Transverse colon (tissue), 4 donors: ENCODE results near the gene NMU. TPM values are rescaled to one million over a fixed set of nuclear protein-coding genes. Genes with fewer than 3 reads are reported as not detected.
"Not testable (repeated sequence)": the region's sequence is repeated elsewhere in the genome, so short reads cannot be mapped to it uniquely, and the experiment has no call there.

Source experiments
- DNase-seq: peaks from one replicate; pipeline ENCODE4 v3.0.0-alpha.2; 2019
- H3K27ac ChIP-seq, 4 donors: fragments of 200-600 bp; sonication (generic); 2 replicates each; pipeline ENCODE4 v1.5.1; 2016 to 2018; ENCODE audit warnings: inconsistent platforms in 4 of 4
- H3K27me3 ChIP-seq: fragments of 200-600 bp; sonication (generic); 2 replicates; pipeline ENCODE4 v1.5.1; 2017; ENCODE audit warnings: inconsistent platforms
- H3K36me3 ChIP-seq, 4 donors: fragments of 200-600 bp; sonication (generic); 2 replicates each; pipeline ENCODE4 v1.5.1; 2017 to 2019; ENCODE audit warnings: inconsistent platforms in 4 of 4
- H3K4me1 ChIP-seq, 4 donors: fragments of 200-600 bp; sonication (generic); 2 replicates each; pipeline ENCODE4 v1.5.1; 2017 to 2020; ENCODE audit warnings: inconsistent platforms in 4 of 4
- H3K4me3 ChIP-seq, 4 donors: fragments of 200-600 bp; sonication (generic); 1 replicate in 1 of 4; 2 replicates in 3 of 4; pipeline versions ENCODE4 v1.5.1 to v1.6.1; 2017 to 2019; ENCODE audit warnings: inconsistent platforms in 4 of 4
- H3K9me3 ChIP-seq, 2 donors: fragments of 200-600 bp; sonication (generic); 2 replicates each; pipeline ENCODE4 v1.5.1; 2017 to 2019; ENCODE audit warnings: inconsistent platforms in 2 of 2
- EP300 ChIP-seq: sonication (generic); formaldehyde crosslinking; IDR thresholded peaks from one replicate; pipeline ENCODE4 v1.6.1; 2017; ENCODE audit warnings: antibody characterized with exemption, low read depth
- POLR2A ChIP-seq: fragments of 450-650 bp; IDR thresholded peaks from one replicate; pipeline ENCODE4 v1.6.1; 2016; ENCODE audit warnings: antibody characterized with exemption, mild to moderate bottlenecking, moderate library complexity
- POLR2AphosphoS5 ChIP-seq, 3 donors: sonication (generic); formaldehyde crosslinking; IDR thresholded peaks; one replicate each; pipeline ENCODE4 v1.6.1; 2016; ENCODE audit warnings: antibody characterized with exemption in 3 of 3
- WGBS, 2 donors: methylation state at CpG; one replicate each; pipeline ENCODE4 v1.1.5; 2018; ENCODE audit warnings: low coverage in 1 of 2; 5-methylcytosine and 5-hydroxymethylcytosine counted together
- in situ Hi-C, 4 donors: fragments of 200-750 bp; cut with MboI; loops; one replicate each; pipeline versions ENCODE4 v1.15.0 to v1.15.1; 2017; ENCODE audit warnings: low sequenced_read_pairs in 3 of 4, low pct_ligation_motif_present in 1 of 4, low pct_unique_long_range_greater_than_20kb in 1 of 4
- intact Hi-C: fragments of 100-400 bp; cut with DNase I; formaldehyde crosslinking; loops from one replicate; pipeline ENCODE4 v1.15.1; 2023; ENCODE audit warnings: low total_unique reads
- total RNA-seq, 4 donors: library from RNA; depleted of rRNA; stranded (reverse); fragments of >200 nt; gene quantifications; one replicate each; pipeline ENCODE4 v1.1.0, GENCODE V29; 2016
- TF ChIP-seq, protein P1 (sequence below), 5 experiments: fragments of 200-600 bp in 3 of 5; fragments of 450-650 bp in 2 of 5; sonication (generic) in 3 of 5; IDR thresholded peaks; 1 replicate in 2 of 5; 2 replicates in 3 of 5; pipeline ENCODE4 v1.5.1; 2016 to 2017; ENCODE audit warnings: antibody characterized with exemption in 5 of 5, inconsistent platforms in 3 of 5, mild to moderate bottlenecking in 2 of 5, moderate library complexity in 1 of 5

Gene NMU, protein sequence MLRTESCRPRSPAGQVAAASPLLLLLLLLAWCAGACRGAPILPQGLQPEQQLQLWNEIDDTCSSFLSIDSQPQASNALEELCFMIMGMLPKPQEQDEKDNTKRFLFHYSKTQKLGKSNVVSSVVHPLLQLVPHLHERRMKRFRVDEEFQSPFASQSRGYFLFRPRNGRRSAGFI
- under 1 TPM in 1 of 4 donors, not detected in 3; 0.96 TPM for total RNA-seq

DNA sequence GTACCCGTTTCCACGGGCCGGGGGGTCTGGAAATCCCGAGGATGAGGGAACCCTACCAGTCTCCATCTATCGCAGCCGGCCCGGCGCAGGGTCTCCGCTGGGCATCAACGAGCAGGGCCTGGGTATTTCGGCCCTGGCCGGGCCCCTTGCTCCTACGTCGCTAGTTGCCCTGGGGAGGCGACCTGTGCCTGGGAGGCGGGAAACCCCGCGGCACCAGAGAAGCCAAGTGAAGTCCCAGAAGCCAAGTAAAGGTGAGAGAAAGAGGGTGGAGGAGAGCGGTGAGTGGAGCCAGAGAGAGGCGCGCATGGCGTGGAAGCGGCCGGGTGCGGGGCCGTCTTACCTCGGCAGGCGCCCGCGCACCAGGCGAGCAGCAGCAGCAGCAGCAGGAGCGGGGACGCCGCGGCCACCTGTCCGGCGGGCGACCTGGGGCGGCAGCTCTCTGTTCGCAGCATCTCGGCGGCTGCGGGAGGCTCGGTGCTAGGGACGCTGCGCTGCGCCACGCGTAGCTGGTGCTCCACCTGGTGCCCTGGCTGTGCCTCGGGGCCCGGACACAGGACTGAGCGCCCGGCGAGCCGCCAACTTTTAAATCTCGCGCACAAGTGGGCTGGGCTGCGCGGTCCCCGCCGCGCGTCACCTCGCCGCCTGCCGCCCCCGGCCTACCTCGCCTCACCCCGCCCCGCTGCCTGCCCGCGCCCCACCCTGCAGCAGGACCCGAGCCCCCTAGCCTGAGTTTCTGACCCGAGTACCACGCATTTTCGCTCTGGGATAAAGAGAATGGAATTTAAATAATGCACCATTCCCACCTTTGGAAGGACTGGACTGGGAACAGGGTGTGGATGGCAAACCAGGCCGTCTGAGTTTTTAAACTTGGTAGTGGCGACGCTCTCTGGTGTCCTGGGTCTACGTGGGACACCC, at the start of gene NMU:
TSS of gene NMU (minus strand) at position 558 of the 915 bp plus-strand sequence. CDS start at position 452, 106 bp downstream.
- TF ChIP-seq POLR2AphosphoS5 (IDR thresholded peaks at IDR 0.05) (no peak), EP300 (no peak), POLR2A (no peak)
- TF ChIP-seq, protein P1, sequence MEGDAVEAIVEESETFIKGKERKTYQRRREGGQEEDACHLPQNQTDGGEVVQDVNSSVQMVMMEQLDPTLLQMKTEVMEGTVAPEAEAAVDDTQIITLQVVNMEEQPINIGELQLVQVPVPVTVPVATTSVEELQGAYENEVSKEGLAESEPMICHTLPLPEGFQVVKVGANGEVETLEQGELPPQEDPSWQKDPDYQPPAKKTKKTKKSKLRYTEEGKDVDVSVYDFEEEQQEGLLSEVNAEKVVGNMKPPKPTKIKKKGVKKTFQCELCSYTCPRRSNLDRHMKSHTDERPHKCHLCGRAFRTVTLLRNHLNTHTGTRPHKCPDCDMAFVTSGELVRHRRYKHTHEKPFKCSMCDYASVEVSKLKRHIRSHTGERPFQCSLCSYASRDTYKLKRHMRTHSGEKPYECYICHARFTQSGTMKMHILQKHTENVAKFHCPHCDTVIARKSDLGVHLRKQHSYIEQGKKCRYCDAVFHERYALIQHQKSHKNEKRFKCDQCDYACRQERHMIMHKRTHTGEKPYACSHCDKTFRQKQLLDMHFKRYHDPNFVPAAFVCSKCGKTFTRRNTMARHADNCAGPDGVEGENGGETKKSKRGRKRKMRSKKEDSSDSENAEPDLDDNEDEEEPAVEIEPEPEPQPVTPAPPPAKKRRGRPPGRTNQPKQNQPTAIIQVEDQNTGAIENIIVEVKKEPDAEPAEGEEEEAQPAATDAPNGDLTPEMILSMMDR (IDR thresholded peaks at IDR 0.05), result no peak
- in situ Hi-C loops (no loop called here), intact Hi-C loops (no loop called here)
- Histone ChIP-seq H3K27me3 (peaks cover 65% of the 10 kb centered on the region), H3K4me3 (peak within 1 kb of the TSS in 3 of 4 donors; percentile 9 to 55 (median 33)), H3K27ac (no peak within 1 kb of the TSS), H3K9me3 (no peaks in the 10 kb centered on the region), H3K36me3 (no peaks in the 10 kb centered on the region), H3K4me1 (peaks cover 7 to 19% (median 13%) of the 10 kb centered on the region in 4 donors)
- DNase-seq, result peak; percentile 54
- WGBS, 2 donors, result 0 to 4% methylated on average over 11 to 44 of the region's 80 CpGs

DNA sequence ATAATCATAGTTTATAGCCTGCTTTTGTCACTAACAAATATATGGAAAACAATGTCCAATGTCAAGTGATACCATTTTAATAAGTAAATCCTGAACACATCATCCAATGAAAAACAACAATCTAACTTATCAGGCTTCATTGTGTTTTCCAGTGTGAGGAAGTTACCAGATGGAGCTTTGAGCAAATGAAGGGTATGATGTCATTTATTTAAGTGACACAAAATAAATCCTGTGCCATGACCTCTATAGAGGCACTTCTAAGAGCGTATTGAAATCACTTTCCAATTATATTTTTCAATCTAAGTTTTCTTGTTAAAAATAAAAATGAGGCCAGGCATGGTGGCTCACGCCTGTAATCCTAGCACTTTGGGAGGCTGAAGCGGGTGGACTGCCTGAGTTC, 48.2 kb upstream of the NMU start:
- H3K27me3 ChIP-seq, result no peaks in the 10 kb centered on the region
- in situ Hi-C loops, result no loop called here
- TF ChIP-seq, protein P1 (IDR thresholded peaks at IDR 0.05), result no peak
- TF ChIP-seq POLR2A (no peak), EP300 (no peak), POLR2AphosphoS5 (IDR thresholded peaks at IDR 0.05) (no peak)
- H3K36me3 ChIP-seq, result no peaks in the 10 kb centered on the region
- no peak overlapping the region for H3K27ac ChIP-seq
- intact Hi-C loops, result no loop called here
- no peak for DNase-seq
- no peaks in the 10 kb centered on the region for H3K4me1 ChIP-seq
- no peak overlapping the region for H3K4me3 ChIP-seq
- 89 to 93% methylated on average over 3 of the region's 3 CpGs for WGBS, 2 donors
- no peaks in the 10 kb centered on the region for H3K9me3 ChIP-seq

GRCh38 chr4:55682797-55683196, 46.7 kb upstream of the NMU start:
- intact Hi-C loops, in situ Hi-C loops, H3K9me3 ChIP-seq, DNase-seq, H3K36me3 ChIP-seq, H3K4me3 ChIP-seq, H3K27me3 ChIP-seq, H3K27ac ChIP-seq, H3K4me1 ChIP-seq: not testable (repeated sequence)
- WGBS, 2 donors, result 75 to 78% methylated on average over 3 of the region's 3 CpGs

DNA sequence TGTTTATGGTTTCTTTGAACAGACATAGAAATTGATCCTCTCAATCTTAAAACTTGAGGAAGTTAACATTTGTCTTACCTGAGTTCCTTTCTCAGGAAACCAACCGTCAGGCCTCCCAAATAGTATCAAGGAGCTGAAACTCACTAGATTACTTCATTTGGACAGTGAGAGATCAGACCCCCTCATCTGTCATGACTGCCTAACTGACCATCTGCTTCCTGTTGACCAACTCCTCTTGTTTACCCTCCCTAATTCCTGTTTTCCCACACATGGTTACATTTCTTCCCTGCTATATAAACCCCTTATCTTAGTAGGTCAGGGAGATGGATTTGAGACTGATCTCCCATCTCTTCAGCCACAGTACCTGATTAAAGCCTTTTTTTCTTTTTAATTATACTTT, 46.2 kb upstream of the NMU start:
- TF ChIP-seq, protein P1 (IDR thresholded peaks at IDR 0.05), result no peak
- no peak for TF ChIP-seq POLR2A
- no peak for TF ChIP-seq POLR2AphosphoS5 (IDR thresholded peaks at IDR 0.05)
- no peak for TF ChIP-seq EP300
- no peaks in the 10 kb centered on the region for H3K27me3 ChIP-seq
- in situ Hi-C loops (no loop called here), intact Hi-C loops (no loop called here)
- no peak overlapping the region for H3K27ac ChIP-seq
- no peaks in the 10 kb centered on the region for H3K4me1 ChIP-seq
- no peaks in the 10 kb centered on the region for H3K36me3 ChIP-seq
- no peak for DNase-seq
- H3K4me3 ChIP-seq, result no peak overlapping the region
- WGBS, 2 donors, result 67 to 74% methylated on average over 1 of the region's 1 CpG
- no peaks in the 10 kb centered on the region for H3K9me3 ChIP-seq
